ENCODE measurements around the gene DSCAML1.

Gene DSCAML1, protein sequence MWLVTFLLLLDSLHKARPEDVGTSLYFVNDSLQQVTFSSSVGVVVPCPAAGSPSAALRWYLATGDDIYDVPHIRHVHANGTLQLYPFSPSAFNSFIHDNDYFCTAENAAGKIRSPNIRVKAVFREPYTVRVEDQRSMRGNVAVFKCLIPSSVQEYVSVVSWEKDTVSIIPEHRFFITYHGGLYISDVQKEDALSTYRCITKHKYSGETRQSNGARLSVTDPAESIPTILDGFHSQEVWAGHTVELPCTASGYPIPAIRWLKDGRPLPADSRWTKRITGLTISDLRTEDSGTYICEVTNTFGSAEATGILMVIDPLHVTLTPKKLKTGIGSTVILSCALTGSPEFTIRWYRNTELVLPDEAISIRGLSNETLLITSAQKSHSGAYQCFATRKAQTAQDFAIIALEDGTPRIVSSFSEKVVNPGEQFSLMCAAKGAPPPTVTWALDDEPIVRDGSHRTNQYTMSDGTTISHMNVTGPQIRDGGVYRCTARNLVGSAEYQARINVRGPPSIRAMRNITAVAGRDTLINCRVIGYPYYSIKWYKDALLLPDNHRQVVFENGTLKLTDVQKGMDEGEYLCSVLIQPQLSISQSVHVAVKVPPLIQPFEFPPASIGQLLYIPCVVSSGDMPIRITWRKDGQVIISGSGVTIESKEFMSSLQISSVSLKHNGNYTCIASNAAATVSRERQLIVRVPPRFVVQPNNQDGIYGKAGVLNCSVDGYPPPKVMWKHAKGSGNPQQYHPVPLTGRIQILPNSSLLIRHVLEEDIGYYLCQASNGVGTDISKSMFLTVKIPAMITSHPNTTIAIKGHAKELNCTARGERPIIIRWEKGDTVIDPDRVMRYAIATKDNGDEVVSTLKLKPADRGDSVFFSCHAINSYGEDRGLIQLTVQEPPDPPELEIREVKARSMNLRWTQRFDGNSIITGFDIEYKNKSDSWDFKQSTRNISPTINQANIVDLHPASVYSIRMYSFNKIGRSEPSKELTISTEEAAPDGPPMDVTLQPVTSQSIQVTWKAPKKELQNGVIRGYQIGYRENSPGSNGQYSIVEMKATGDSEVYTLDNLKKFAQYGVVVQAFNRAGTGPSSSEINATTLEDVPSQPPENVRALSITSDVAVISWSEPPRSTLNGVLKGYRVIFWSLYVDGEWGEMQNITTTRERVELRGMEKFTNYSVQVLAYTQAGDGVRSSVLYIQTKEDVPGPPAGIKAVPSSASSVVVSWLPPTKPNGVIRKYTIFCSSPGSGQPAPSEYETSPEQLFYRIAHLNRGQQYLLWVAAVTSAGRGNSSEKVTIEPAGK (N-terminal part only)

GRCh38 chr11:117796872-117797529 lies at the start of gene DSCAML1:
DSCAML1 (minus strand) TSS chr11:117797216; CDS start chr11:117797079, 137 bp downstream.
- no peak within 1 kb of the TSS for H3K4me3 ChIP-seq (replicated peaks; ENCODE audit: low read depth, low read length)
- TF ChIP-seq CTCF (IDR thresholded peaks at IDR 0.05; ENCODE audit: low read depth, low read length, missing control alignments) = no peak
- no peak for DNase-seq (ENCODE audit: extremely low read depth, low read depth)

DNA sequence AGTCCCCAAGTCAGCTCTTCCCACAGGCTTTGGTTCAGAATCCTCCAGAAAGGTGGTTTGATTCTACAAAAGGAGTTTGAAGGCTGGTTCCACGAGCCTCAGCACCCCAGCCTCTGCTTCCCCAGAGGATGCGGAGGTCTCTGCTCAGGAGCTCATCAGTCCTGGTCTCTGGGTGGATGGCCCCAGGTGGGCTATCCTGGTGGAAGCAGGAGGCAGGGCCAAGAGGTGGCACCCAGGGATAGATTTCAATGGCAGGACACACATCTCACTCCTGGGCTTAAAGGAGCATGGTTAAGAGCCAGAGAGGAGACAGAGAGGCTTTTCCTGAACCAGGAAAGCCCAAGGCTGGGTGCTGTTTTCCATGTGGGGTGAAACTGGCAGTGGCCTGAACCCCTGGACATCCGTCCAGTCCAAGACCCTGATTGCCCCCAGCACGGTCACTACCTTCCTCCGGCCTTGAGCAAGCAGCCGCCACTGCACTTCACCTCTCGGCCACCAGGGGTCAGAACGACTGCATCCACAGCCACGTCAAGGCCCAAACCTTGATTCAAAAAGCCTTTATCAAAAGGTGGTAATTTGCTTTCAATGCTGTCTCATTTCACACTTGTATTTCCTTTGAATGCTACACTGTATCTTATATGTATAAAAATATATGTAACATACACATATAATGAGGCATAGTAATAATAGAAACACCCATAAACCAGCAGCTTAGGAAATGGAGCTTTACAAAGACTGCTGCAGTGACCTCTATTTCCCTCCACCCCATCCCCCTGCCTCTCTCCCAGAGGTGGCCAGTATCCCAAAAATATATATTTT lies 46.9 kb upstream of the DSCAML1 start:
- DNase-seq (ENCODE audit: extremely low read depth, low read depth) = no peak
- peak; percentile 97 for TF ChIP-seq CTCF (IDR thresholded peaks at IDR 0.05; ENCODE audit: low read depth, low read length, missing control alignments)
- H3K4me3 ChIP-seq (replicated peaks; ENCODE audit: low read depth, low read length) = no peak overlapping the region

DNA sequence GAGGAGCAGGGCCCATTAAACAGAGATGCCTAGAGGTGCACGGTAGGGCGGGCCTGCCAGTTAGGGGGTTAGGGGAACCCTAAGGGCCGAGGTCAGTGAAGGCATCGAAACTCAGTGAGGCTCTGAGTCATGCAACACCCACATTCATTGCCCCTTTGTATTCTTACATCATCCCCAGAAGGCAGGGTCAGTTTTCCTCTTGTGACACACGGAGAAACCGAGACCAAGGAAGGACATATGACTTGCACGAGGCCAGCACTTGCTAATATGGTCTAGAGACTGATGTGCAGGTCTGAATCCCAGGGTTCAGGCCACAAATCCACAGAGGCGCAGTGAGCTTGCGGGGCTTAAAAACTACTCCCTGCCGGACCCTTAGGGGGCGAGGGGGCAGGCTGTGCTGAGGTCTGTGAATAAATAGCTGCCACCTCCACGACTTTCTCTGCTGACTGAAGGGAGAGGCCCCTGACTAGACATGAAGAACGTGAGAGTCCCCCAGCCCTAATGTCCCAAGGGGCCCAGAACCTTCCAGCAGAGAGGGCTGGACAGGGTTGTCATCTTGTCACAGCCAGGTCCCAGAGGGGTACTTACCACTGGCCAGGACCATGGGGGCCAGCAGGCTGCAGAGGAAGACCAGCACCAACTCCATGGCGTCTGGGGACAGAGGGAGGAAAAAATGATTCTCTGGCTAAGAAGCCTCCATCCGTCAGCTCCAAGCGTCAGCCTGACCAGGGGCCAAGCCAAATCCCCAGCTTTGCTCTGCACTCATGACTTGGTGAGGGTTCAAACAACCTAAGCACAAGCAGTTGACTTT lies 45.3 kb upstream of the DSCAML1 start:
- no peak overlapping the region for H3K4me3 ChIP-seq (replicated peaks; ENCODE audit: low read depth, low read length)
- no peak for DNase-seq (ENCODE audit: extremely low read depth, low read depth)
- TF ChIP-seq CTCF (IDR thresholded peaks at IDR 0.05; ENCODE audit: low read depth, low read length, missing control alignments) = no peak

GRCh38 chr11:117841551-117842031 lies 44.6 kb upstream of the DSCAML1 start:
- DNase-seq (ENCODE audit: extremely low read depth, low read depth) = no peak
- H3K4me3 ChIP-seq (replicated peaks; ENCODE audit: low read depth, low read length) = no peak overlapping the region
- no peak for TF ChIP-seq CTCF (IDR thresholded peaks at IDR 0.05; ENCODE audit: low read depth, low read length, missing control alignments)

DNA sequence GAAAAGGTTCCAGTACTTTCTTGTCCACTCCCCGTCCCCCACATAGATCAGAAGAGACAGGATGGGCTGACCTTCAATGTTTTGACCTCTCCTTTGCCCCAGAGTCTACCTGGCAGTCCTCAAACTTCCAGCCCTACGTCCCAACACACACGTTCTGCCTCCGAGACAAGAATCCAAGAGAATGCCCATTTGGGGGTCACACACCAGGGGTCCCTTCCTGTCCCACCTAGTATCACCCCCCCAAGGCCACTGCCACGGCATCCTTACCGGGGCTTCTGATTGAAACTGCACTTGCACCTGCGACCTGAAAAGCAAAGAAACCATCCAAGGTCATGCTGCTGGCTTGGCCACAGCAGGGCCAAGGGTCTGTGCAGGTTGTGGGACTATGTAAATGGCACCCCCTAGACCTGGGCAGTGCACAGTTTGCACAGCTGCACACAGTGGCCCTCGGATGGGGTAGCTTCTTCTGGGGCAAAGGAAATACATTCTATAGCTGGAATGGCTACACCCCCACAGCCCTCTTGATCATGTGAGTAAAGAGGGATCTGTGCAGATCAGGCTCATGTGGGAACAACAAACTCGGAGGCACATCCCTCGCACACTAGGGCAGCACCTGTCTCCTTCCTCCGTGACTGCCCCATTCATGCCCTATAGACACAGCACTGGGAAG lies 44.0 kb upstream of the DSCAML1 start:
- no peak overlapping the region for H3K4me3 ChIP-seq (replicated peaks; ENCODE audit: low read depth, low read length)
- no peak for DNase-seq (ENCODE audit: extremely low read depth, low read depth)
- TF ChIP-seq CTCF (IDR thresholded peaks at IDR 0.05; ENCODE audit: low read depth, low read length, missing control alignments) = no peak
